Neural crest cell (in vitro differentiated cells): ENCODE data around the gene TEX101. TPM values are rescaled to one million over a fixed set of nuclear protein-coding genes. Genes with fewer than 3 reads are reported as not detected.

ENCODE experiments used
- DNase-seq: peaks from one replicate; pipeline ENCODE4 v3.0.0; 2021; ENCODE audit warnings: low read depth, mixed read lengths, low spot score
- H3K27ac Mint-ChIP-seq: one replicate; pipeline ENCODE4 v1.8.0; 2021; ENCODE audit warnings: mild to moderate bottlenecking, mixed read lengths; ENCODE audit not compliant: unreplicated experiment
- H3K27me3 Mint-ChIP-seq: 2 replicates; pipeline ENCODE4 v1.8.0; 2021; ENCODE audit warnings: low read depth, mild to moderate bottlenecking, mixed read lengths
- H3K36me3 Mint-ChIP-seq: 2 replicates; pipeline ENCODE4 v1.8.0; 2021; ENCODE audit warnings: low read depth, mild to moderate bottlenecking, mixed read lengths
- H3K4me1 Mint-ChIP-seq: 2 replicates; pipeline ENCODE4 v1.8.0; 2021; ENCODE audit warnings: mixed read lengths
- H3K4me3 Mint-ChIP-seq: one replicate; pipeline ENCODE4 v1.8.0; 2021; ENCODE audit warnings: mild to moderate bottlenecking, mixed read lengths
- H3K9me3 Mint-ChIP-seq: 2 replicates; pipeline ENCODE4 v1.8.0; 2021; ENCODE audit warnings: mixed read lengths
- total RNA-seq: library from RNA; stranded (reverse); gene quantifications from 2 replicates; pipeline ENCODE4 v1.2.1, GENCODE V29; 2021
- TF ChIP-seq, protein P1 (sequence below): fragments of 200-600 bp; sonication (generic); conservative IDR thresholded peaks from 2 replicates; pipeline ENCODE4 v1.5.0; 2021; ENCODE audit warnings: antibody characterized with exemption, mild to moderate bottlenecking

TEX101 gene
- total RNA-seq, 1 donor from 2014 or later = not detected

DNA sequence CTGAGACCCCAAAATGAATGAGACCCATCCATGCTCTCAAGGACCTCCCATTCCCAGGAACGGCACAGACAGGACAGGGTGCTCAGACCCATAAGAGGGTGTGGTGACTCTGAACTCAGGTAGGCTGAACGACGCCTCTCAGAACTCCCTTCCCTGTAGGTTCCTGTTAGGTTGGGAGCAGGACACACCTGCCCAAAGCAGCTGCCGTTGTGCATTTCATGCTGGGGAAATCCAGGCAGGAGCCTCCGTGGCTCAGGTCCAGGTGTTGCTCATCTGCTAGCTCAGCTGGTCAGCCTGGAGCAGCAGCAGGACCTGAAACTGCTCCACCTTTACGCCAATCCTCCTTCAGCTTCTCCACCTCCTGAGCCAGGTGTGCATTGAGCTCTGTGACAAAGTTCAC, 19.1 kb upstream of the TEX101 start:
- Mint-ChIP-seq H3K4me1 (no peaks in the 10 kb centered on the region), H3K27me3 (peaks cover 13% of the 10 kb centered on the region), H3K27ac (no peak overlapping the region), H3K4me3 (no peak overlapping the region), H3K36me3 (no peaks in the 10 kb centered on the region), H3K9me3 (peaks cover 5% of the 10 kb centered on the region)
- TF ChIP-seq, protein P1, sequence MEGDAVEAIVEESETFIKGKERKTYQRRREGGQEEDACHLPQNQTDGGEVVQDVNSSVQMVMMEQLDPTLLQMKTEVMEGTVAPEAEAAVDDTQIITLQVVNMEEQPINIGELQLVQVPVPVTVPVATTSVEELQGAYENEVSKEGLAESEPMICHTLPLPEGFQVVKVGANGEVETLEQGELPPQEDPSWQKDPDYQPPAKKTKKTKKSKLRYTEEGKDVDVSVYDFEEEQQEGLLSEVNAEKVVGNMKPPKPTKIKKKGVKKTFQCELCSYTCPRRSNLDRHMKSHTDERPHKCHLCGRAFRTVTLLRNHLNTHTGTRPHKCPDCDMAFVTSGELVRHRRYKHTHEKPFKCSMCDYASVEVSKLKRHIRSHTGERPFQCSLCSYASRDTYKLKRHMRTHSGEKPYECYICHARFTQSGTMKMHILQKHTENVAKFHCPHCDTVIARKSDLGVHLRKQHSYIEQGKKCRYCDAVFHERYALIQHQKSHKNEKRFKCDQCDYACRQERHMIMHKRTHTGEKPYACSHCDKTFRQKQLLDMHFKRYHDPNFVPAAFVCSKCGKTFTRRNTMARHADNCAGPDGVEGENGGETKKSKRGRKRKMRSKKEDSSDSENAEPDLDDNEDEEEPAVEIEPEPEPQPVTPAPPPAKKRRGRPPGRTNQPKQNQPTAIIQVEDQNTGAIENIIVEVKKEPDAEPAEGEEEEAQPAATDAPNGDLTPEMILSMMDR = no peak
- no peak for DNase-seq

DNA sequence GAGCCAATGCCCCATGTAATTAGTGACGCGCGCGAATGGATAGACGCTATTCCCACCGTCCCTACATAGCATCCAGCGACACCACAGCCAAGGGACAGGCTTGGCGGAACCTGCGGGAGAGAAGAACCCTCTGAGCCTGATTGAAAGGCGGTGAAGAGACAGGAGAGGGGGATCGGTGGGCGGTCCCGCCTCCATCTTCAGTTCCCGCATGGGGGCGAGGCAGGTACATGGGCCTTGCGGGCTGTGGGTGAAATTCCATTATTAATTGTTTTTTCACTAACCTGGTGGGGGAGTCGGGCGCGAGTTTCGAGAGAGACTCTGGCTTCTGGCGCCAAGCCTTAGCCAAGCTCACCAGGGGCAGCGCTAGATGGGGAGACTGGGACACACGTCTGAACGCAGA, 8.4 kb upstream of the TEX101 start:
- H3K27me3 Mint-ChIP-seq = peaks cover 5% of the 10 kb centered on the region
- H3K4me3 Mint-ChIP-seq = no peak overlapping the region
- TF ChIP-seq, protein P1 = no peak
- H3K36me3 Mint-ChIP-seq = no peaks in the 10 kb centered on the region
- no peak overlapping the region for H3K27ac Mint-ChIP-seq
- DNase-seq = no peak
- H3K9me3 Mint-ChIP-seq = no peaks in the 10 kb centered on the region
- no peaks in the 10 kb centered on the region for H3K4me1 Mint-ChIP-seq

DNA sequence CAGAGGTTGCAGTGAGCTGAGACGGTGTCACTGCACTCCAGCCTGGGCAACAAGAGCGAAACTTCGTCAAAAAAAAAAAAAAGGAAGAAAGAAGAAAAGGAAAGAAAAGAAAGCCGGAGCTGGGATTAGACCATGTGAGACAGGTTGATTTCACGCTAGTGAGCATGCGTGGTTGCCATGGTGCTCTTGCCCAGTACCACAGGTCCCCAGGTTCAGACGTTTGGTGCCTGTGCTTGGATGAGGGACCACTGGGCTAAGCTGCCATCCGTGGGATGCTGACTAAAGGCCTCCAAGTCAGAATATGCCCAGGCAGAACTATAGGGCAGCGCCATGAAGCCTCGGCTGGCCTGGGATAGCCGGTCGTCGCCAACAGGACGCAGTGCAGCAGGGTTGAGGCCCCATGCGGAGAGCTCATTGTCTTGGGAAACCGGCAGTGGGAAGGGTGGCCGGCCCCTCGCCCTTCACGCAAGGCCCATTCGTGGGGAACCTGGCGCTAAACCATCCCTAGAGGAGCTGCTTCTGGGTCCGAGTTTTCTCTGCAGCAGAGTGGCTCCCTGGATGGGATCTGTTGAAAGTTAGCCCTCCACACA, 7.2 kb upstream of the TEX101 start:
- H3K36me3 Mint-ChIP-seq = no peaks in the 10 kb centered on the region
- no peaks in the 10 kb centered on the region for H3K9me3 Mint-ChIP-seq
- no peaks in the 10 kb centered on the region for H3K4me1 Mint-ChIP-seq
- no peak overlapping the region for H3K27ac Mint-ChIP-seq
- no peak for DNase-seq
- no peak overlapping the region for H3K4me3 Mint-ChIP-seq
- TF ChIP-seq, protein P1 = no peak
- peaks cover 5% of the 10 kb centered on the region for H3K27me3 Mint-ChIP-seq

DNA sequence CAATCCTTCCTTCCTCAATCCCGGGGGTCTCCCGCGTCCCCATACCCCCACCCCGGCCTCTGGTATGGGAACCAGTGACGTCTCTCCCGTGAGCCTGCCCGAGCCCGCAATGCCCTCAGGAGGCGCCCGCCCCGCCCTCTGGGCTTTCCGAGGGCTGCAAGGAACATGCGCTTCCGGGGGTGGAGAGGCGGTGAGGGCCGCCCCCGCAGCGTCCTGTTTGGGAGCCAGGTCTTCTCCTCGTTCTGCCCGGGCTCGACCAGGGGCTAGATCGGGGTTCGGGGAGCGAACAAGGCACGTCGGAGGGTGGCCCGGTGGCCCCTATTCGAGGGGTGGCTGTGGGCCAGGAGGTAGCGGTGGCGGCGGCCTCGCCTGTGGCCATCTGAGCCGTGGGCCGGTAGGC, 6.6 kb upstream of the TEX101 start:
- Mint-ChIP-seq H3K36me3 (no peaks in the 10 kb centered on the region), H3K4me3 (no peak overlapping the region), H3K27ac (no peak overlapping the region), H3K4me1 (no peaks in the 10 kb centered on the region), H3K27me3 (peaks cover 3% of the 10 kb centered on the region), H3K9me3 (no peaks in the 10 kb centered on the region)
- no peak for DNase-seq
- TF ChIP-seq, protein P1 = no peak

DNA sequence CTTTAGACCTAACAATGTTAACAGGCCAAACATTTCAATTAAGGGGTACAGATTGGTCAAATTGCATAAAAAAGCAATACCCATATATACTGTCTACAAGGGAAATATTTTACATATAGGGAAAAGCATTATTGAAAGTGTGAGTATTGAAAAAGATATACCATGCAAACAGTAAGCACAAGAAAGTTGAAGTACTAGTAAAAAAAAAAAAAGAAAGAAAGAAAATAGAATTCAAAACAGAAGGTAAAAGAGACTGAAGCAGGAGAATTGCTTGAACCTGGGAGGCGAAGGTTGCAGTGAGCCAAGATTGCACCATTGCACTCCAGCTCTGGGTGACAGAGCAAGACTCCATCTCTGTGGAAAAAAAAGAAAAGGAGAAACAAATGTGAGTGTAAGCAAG, 5.3 kb upstream of the TEX101 start:
- TF ChIP-seq, protein P1 = no peak
- Mint-ChIP-seq H3K9me3 (no peaks in the 10 kb centered on the region), H3K36me3 (no peaks in the 10 kb centered on the region), H3K4me1 (no peaks in the 10 kb centered on the region), H3K27ac (no peak overlapping the region), H3K27me3 (peaks cover 2% of the 10 kb centered on the region), H3K4me3 (no peak overlapping the region)
- no peak for DNase-seq

DNA sequence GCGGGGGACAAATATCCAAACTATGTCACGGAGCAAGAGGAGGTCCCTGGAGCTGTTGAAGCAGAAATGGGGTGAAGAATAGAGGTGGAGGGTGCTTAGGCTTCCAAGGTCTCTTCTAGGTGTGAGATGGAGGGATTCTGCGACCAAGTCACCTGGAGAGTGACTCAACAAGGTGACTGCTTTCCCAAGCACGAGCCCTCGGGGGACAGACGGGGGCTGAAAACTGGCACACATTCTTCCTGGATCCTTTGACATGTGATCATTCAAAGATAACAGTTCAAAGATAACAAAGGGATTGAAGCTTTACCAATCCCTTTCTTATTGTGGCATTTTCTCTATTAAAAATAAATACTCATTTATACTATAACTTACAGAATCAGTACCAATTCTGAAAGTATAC, 2.2 kb upstream of the TEX101 start:
- H3K27me3 Mint-ChIP-seq = peaks cover 2% of the 10 kb centered on the region
- H3K4me1 Mint-ChIP-seq = no peaks in the 10 kb centered on the region
- no peak overlapping the region for H3K27ac Mint-ChIP-seq
- no peak overlapping the region for H3K4me3 Mint-ChIP-seq
- TF ChIP-seq, protein P1 = no peak
- DNase-seq = no peak
- no peaks in the 10 kb centered on the region for H3K36me3 Mint-ChIP-seq
- H3K9me3 Mint-ChIP-seq = no peaks in the 10 kb centered on the region
